ENCODE results near the gene ATRIP.

Gene ATRIP

DNA sequence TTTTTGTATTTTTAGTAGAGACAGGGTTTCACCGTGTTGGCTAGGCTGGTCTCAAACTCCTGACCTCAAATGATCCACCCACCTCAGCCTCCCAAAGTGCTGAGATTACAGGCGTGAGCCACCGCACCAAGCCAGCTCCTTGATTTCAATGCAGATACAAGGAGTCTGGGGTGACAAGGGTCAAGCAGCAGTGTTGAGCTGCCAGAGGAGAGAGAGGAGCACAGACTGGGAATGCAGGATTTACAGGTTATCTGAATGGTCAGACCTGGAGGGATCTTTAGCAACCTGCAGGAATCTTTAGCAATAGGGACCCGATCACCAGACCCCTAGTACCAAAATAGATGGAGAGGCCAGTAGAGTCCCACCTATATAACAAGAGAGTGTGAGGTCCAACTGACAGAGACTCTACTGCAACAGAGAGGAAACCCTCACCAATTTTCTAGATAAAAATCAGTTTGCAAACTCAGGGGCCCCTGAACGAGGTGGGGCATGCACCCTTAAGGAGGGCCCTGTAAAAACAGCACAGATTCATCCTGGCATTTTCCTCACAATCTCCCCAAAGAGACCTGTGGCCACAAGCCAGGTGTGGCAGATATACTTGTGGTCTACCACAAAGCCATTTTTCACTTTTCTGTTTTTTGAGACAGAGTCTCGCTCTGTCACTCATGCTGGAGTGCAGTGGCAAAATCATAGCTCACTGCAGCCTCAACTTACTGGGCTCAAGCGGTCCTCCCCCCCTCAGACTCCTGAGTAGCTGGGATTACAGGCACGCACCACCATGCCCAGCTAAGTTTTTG is 68.1 kb downstream of the ATRIP start:
- TF ChIP-seq ZBTB20 (tag by site-specific recombination; IDR thresholded peaks at IDR 0.05) (no peak), SP7 (tag by site-specific recombination; IDR thresholded peaks at IDR 0.05) (no peak), ZNF488 (tag by site-specific recombination; IDR thresholded peaks at IDR 0.05) (no peak), ZNF140 (tag by site-specific recombination; IDR thresholded peaks at IDR 0.05) (no peak), ZNF792 (tag by site-specific recombination; IDR thresholded peaks at IDR 0.05) (no peak), ZNF558 (tag by site-specific recombination; IDR thresholded peaks at IDR 0.05) (no peak), ZNF677 (tag by site-specific recombination; IDR thresholded peaks at IDR 0.05) (no peak), ZNF362 (tag by site-specific recombination; IDR thresholded peaks at IDR 0.05) (no peak), ZFP37 (tag by site-specific recombination; IDR thresholded peaks at IDR 0.05) (no peak)
- TF ChIP-seq, protein P1, sequence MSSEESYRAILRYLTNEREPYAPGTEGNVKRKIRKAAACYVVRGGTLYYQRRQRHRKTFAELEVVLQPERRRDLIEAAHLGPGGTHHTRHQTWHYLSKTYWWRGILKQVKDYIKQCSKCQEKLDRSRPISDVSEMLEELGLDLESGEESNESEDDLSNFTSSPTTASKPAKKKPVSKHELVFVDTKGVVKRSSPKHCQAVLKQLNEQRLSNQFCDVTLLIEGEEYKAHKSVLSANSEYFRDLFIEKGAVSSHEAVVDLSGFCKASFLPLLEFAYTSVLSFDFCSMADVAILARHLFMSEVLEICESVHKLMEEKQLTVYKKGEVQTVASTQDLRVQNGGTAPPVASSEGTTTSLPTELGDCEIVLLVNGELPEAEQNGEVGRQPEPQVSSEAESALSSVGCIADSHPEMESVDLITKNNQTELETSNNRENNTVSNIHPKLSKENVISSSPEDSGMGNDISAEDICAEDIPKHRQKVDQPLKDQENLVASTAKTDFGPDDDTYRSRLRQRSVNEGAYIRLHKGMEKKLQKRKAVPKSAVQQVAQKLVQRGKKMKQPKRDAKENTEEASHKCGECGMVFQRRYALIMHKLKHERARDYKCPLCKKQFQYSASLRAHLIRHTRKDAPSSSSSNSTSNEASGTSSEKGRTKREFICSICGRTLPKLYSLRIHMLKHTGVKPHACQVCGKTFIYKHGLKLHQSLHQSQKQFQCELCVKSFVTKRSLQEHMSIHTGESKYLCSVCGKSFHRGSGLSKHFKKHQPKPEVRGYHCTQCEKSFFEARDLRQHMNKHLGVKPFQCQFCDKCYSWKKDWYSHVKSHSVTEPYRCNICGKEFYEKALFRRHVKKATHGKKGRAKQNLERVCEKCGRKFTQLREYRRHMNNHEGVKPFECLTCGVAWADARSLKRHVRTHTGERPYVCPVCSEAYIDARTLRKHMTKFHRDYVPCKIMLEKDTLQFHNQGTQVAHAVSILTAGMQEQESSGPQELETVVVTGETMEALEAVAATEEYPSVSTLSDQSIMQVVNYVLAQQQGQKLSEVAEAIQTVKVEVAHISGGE (tag by site-specific recombination; conservative IDR thresholded peaks at IDR 0.05; ENCODE audit: low read depth): no peak
- TF ChIP-seq, protein P2, sequence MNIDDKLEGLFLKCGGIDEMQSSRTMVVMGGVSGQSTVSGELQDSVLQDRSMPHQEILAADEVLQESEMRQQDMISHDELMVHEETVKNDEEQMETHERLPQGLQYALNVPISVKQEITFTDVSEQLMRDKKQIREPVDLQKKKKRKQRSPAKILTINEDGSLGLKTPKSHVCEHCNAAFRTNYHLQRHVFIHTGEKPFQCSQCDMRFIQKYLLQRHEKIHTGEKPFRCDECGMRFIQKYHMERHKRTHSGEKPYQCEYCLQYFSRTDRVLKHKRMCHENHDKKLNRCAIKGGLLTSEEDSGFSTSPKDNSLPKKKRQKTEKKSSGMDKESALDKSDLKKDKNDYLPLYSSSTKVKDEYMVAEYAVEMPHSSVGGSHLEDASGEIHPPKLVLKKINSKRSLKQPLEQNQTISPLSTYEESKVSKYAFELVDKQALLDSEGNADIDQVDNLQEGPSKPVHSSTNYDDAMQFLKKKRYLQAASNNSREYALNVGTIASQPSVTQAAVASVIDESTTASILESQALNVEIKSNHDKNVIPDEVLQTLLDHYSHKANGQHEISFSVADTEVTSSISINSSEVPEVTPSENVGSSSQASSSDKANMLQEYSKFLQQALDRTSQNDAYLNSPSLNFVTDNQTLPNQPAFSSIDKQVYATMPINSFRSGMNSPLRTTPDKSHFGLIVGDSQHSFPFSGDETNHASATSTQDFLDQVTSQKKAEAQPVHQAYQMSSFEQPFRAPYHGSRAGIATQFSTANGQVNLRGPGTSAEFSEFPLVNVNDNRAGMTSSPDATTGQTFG (tag by site-specific recombination; IDR thresholded peaks at IDR 0.05; ENCODE audit: borderline replicate concordance): no peak
- no peaks in the 10 kb centered on the region for H3K36me3 ChIP-seq (ENCODE audit: control insufficient read depth in 2 of 2, insufficient read depth in 1 of 2, low read length in 2 of 2)
- no peak overlapping the region for H3K27ac ChIP-seq (ENCODE audit: extremely low read depth, low read depth, low read length)
- H3K9me3 ChIP-seq (ENCODE audit: control insufficient read depth, insufficient read depth, low read depth, low read length): no peaks in the 10 kb centered on the region
- no peaks in the 10 kb centered on the region for H3K4me1 ChIP-seq (ENCODE audit: control insufficient read depth, insufficient read depth, low read length)
- no peak overlapping the region for H3K4me3 ChIP-seq (ENCODE audit: low read depth, low read length)
- ChIA-PET CTCF (no interaction called here), POLR2A (no interaction called here)
